Esophagus muscularis mucosa (tissue), 4 donors: ENCODE measurements around the gene FGF9. TPM values are rescaled to one million over a fixed set of nuclear protein-coding genes. Genes with fewer than 3 reads are reported as not detected.

ENCODE experiments used
- DNase-seq: peaks from one replicate; pipeline ENCODE4 v3.0.0-alpha.2; 2017; ENCODE audit errors: extremely low spot score
- H3K27ac ChIP-seq, 4 donors: fragments of 200-600 bp; sonication (generic); replicated peaks in 1 of 4; 1 replicate in 3 of 4; 2 replicates in 1 of 4; pipeline ENCODE4 v1.5.1; 2016 to 2019; ENCODE audit warnings: mild to moderate bottlenecking in 1 of 4
- H3K27me3 ChIP-seq, 4 donors: fragments of 200-600 bp; sonication (generic); one replicate each; pipeline versions ENCODE4 v1.5.1 to v1.6.0; 2016 to 2019
- H3K36me3 ChIP-seq, 4 donors: fragments of 200-600 bp; sonication (generic); one replicate each; pipeline ENCODE4 v1.5.1; 2016 to 2019
- H3K4me1 ChIP-seq, 4 donors: fragments of 200-600 bp; sonication (generic); one replicate each; pipeline ENCODE4 v1.5.1; 2016 to 2019
- H3K4me3 ChIP-seq, 4 donors: fragments of 200-600 bp; sonication (generic); 1 replicate in 2 of 4; 2 replicates in 2 of 4; pipeline ENCODE4 v1.5.1; 2016 to 2019; ENCODE audit warnings: mild to moderate bottlenecking in 4 of 4, moderate library complexity in 1 of 4
- H3K9me3 ChIP-seq, 4 donors: fragments of 200-600 bp; sonication (generic); 1 replicate in 3 of 4; 2 replicates in 1 of 4; pipeline ENCODE4 v1.5.1; 2016 to 2019
- EP300 ChIP-seq: sonication (generic); formaldehyde crosslinking; IDR thresholded peaks from one replicate; pipeline ENCODE4 v1.6.1; 2017; ENCODE audit warnings: antibody characterized with exemption
- POLR2A ChIP-seq: fragments of 450-650 bp; IDR thresholded peaks from one replicate; pipeline ENCODE4 v1.6.1; 2017; ENCODE audit warnings: antibody characterized with exemption, moderate library complexity, mild to moderate bottlenecking, low read depth
- POLR2AphosphoS5 ChIP-seq, 2 donors: sonication (generic); formaldehyde crosslinking; IDR thresholded peaks; one replicate each; pipeline ENCODE4 v1.6.1; 2017; ENCODE audit warnings: antibody characterized with exemption in 2 of 2
- WGBS: methylation state at CpG from one replicate; pipeline ENCODE4 v1.1.5; 2018; 5-methylcytosine and 5-hydroxymethylcytosine counted together
- intact Hi-C: fragments of 100-400 bp; cut with DNase I; formaldehyde crosslinking; loops from one replicate; pipeline ENCODE4 v1.15.1; 2023
- total RNA-seq, 4 donors: library from RNA; depleted of rRNA; stranded (reverse); fragments of >200 nt; gene quantifications; one replicate each; pipeline versions ENCODE4 v1.1.0 to v1.2.1, GENCODE V29; 2016
- TF ChIP-seq, protein P1 (sequence below), 3 experiments: fragments of 200-600 bp in 2 of 3; fragments of 450-650 bp in 1 of 3; sonication (generic) in 2 of 3; IDR thresholded peaks; one replicate each; pipeline ENCODE4 v1.5.1; 2017 to 2019; ENCODE audit warnings: antibody characterized with exemption in 3 of 3, mild to moderate bottlenecking in 2 of 3, moderate library complexity in 1 of 3

The FGF9 gene
- total RNA-seq, 4 donors from 2014 or later, result 0.50 to 1.9 (median 1.5) TPM

DNA sequence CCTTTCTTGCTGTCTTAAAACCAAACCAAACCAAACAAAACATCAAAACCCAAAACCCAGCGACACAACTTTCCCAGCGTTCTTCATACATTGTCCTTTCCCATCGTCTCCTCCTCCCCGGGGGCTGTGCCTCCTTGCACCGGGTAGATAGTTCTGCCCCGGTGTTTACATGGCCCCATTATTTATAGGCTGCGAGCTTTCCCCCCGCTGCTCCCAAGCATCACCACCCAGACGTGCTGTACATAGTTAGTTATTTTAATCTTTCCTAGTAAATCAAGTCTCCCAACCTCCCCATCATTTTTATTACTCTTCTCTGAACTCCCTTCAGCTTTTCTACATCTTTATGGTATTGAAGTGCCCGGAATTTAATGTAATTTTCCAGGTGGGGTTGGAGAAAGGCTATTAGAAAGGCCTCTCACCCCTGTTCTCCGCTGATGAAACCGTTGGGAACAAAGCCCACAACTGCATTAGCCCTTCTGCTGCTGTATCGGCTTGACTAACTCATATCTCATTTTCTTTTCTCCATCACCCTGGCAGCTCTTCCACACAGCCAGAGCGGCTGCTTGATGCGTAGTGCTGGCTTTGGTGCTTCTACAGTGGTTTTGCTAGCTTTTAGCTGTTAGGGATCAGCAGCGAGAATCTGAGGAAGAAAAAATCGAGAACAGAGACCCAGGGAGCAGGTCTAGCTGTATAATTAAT lies 53.1 kb downstream of the FGF9 start:
- no peaks in the 10 kb centered on the region for H3K4me1 ChIP-seq
- peaks cover 0 to 15% (median 0%) of the 10 kb centered on the region in 4 donors for H3K27me3 ChIP-seq
- H3K36me3 ChIP-seq, result no peaks in the 10 kb centered on the region
- no peaks in the 10 kb centered on the region for H3K9me3 ChIP-seq
- WGBS, result 84% methylated on average over 17 of the region's 17 CpGs
- H3K27ac ChIP-seq, result no peak overlapping the region
- H3K4me3 ChIP-seq, result no peak overlapping the region
- peak; percentile 39 for DNase-seq
- TF ChIP-seq POLR2AphosphoS5 (IDR thresholded peaks at IDR 0.05), result no peak
- intact Hi-C loops, result no loop called here

DNA sequence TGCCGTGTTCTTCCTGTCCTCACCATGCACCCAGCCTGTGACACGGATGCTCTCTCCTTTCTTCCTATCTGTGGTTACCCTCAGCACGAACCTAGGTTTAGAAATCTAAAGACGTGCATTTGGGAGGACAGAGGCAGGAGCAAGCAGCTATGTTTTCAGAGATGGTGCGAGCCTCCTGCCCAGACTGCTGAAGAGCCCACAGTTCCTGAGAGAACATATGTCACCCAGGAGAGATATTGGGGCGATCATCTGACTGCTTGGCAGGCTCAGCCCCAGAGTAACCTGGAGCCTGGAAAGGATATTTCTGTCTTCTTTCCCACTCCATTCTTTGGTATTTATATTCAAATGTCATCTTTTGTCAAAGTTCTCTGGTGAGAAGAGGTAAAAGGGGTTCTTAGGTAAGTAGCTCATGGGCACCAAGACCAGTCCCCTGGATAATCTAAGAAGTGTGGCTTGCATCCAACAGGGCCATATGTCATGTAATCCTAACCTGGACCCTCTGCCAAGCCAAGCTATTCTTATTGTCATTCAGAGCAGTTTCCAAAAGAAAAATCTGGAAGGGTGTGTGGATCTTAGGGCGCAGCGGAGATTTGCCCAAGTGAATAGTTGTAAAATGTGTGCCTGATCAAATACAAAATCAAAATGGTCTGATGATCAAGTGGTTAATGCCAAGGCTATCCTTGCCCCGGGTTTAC lies 59.5 kb downstream of the FGF9 start:
- no peak overlapping the region for H3K27ac ChIP-seq
- intact Hi-C loops, result no loop called here
- 85% methylated on average over 9 of the region's 9 CpGs for WGBS
- H3K9me3 ChIP-seq, result peaks cover 0 to 9% (median 0%) of the 10 kb centered on the region in 4 donors
- no peak overlapping the region for H3K4me3 ChIP-seq
- TF ChIP-seq POLR2AphosphoS5 (IDR thresholded peaks at IDR 0.05), result no peak
- no peak for TF ChIP-seq EP300
- no peak for TF ChIP-seq POLR2A
- TF ChIP-seq, protein P1, sequence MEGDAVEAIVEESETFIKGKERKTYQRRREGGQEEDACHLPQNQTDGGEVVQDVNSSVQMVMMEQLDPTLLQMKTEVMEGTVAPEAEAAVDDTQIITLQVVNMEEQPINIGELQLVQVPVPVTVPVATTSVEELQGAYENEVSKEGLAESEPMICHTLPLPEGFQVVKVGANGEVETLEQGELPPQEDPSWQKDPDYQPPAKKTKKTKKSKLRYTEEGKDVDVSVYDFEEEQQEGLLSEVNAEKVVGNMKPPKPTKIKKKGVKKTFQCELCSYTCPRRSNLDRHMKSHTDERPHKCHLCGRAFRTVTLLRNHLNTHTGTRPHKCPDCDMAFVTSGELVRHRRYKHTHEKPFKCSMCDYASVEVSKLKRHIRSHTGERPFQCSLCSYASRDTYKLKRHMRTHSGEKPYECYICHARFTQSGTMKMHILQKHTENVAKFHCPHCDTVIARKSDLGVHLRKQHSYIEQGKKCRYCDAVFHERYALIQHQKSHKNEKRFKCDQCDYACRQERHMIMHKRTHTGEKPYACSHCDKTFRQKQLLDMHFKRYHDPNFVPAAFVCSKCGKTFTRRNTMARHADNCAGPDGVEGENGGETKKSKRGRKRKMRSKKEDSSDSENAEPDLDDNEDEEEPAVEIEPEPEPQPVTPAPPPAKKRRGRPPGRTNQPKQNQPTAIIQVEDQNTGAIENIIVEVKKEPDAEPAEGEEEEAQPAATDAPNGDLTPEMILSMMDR (IDR thresholded peaks at IDR 0.05), result no peak
- peak; percentile 42 for DNase-seq
- H3K36me3 ChIP-seq, result no peaks in the 10 kb centered on the region
- H3K4me1 ChIP-seq, result no peaks in the 10 kb centered on the region
- no peaks in the 10 kb centered on the region for H3K27me3 ChIP-seq

DNA sequence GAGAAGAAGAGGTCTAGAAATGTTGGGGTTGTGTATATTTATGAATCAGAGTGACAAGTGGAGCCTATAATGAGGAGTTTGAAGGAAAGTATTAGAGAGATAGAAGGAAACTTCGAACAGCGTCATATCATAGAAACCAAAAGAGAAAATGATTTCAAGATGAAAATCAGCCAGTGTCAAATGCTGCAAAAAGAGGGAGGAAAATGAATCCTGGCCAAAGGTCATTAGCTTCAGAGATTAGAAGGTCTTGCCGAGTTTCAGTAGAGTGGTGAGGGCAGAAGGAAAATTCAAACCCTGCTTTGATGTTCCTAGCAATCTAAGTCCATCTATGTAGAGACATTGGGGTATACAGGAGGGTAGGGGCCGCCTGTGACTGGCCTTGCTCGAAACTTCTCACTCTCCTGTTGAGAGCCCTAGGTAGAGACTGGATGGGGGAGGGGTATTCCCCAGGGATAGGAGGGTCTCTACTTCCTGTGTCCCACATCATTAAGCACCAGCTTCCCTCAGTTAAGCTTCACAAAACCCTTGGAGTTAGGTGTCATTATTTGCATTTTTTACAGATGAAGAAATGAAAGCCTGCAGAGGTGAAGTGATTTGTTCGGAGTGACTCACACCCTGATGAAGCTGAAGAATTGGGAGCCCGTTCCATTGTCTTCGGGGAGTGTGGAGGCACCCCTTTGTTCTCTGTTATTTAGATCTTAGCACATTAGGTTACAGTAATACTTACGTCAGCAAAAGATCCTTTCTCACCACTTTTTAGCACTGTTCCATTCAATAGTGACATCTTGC lies 62.8 kb downstream of the FGF9 start:
- TF ChIP-seq EP300, result no peak
- TF ChIP-seq POLR2AphosphoS5 (IDR thresholded peaks at IDR 0.05), result no peak
- no peak for TF ChIP-seq POLR2A
- TF ChIP-seq, protein P1 (IDR thresholded peaks at IDR 0.05), result no peak
- peak; percentile 60 for DNase-seq
- WGBS, result 81% methylated on average over 9 of the region's 9 CpGs
- Histone ChIP-seq H3K36me3 (no peaks in the 10 kb centered on the region), H3K4me1 (peaks cover 4 to 15% (median 11%) of the 10 kb centered on the region in 4 donors), H3K9me3 (peaks cover 0 to 9% (median 0%) of the 10 kb centered on the region in 4 donors), H3K4me3 (no peak overlapping the region), H3K27ac (no peak overlapping the region), H3K27me3 (no peaks in the 10 kb centered on the region)
- intact Hi-C loops, result no loop called here

DNA sequence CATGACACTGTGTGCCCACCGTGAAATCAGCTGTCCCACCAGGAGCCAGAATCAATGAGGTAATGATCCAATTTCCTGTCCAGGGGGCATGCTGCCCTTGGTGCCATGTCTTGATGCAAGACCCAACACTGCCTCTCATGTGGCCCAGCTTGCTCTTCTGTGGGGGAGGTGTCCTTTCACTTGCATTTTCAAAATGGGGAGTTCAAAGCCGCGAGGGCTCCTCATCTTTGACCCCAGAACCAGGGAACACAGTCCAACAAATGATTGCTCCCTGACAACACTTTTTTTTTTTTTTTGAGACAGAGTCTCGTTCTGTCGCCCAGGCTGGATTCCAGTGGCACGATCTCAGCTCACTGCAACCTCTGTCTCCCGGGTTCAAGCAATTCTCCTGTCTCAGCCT lies 64.1 kb downstream of the FGF9 start:
- no peak overlapping the region for H3K4me3 ChIP-seq
- H3K4me1 ChIP-seq, result peaks cover 4 to 15% (median 11%) of the 10 kb centered on the region in 4 donors
- DNase-seq, result no peak
- peaks cover 0 to 9% (median 0%) of the 10 kb centered on the region in 4 donors for H3K9me3 ChIP-seq
- 96% methylated on average over 7 of the region's 7 CpGs for WGBS
- no peak overlapping the region for H3K27ac ChIP-seq
- H3K36me3 ChIP-seq, result no peaks in the 10 kb centered on the region
- no peak for TF ChIP-seq POLR2A
- TF ChIP-seq EP300, result no peak
- TF ChIP-seq POLR2AphosphoS5 (IDR thresholded peaks at IDR 0.05), result no peak
- TF ChIP-seq, protein P1 (IDR thresholded peaks at IDR 0.05), result no peak
- intact Hi-C loops, result no loop called here
- no peaks in the 10 kb centered on the region for H3K27me3 ChIP-seq
